Heart left ventricle (tissue), 16 donors: ENCODE measurements around the gene RPIA. TPM values are rescaled to one million over a fixed set of nuclear protein-coding genes. Genes with fewer than 3 reads are reported as not detected.

ENCODE experiments used
- ATAC-seq, 4 donors: fragments of 200-7000 bp; cut with Tn5 transposase; one replicate each; pipeline ENCODE4 v1.9.1; 2020 to 2022; ENCODE audit warnings: moderate library complexity in 4 of 4, mild to moderate bottlenecking in 3 of 4, moderate number of reproducible peaks in 1 of 4
- DNase-seq, 5 donors: peaks; one replicate each; pipeline ENCODE4 v3.0.0-alpha.2; 2020
- H3K27ac ChIP-seq, 12 donors: fragments of 200-600 bp; sonication (generic) in 4 of 12; one replicate each; pipeline versions ENCODE4 v1.5.0 to v1.8.0; 2016 to 2022; ENCODE audit warnings: mild to moderate bottlenecking in 2 of 12
- H3K27me3 ChIP-seq, 9 donors: fragments of 200-600 bp; sonication (generic) in 2 of 9; one replicate each; pipeline versions ENCODE4 v1.5.1 to v1.8.0; 2016 to 2022; ENCODE audit warnings: mild to moderate bottlenecking in 3 of 9
- H3K36me3 ChIP-seq, 9 donors: fragments of 200-600 bp; sonication (generic) in 2 of 9; one replicate each; pipeline versions ENCODE4 v1.5.0 to v1.8.0; 2018 to 2022; ENCODE audit warnings: mild to moderate bottlenecking in 2 of 9
- H3K4me1 ChIP-seq, 12 donors: fragments of 200-600 bp; sonication (generic) in 4 of 12; one replicate each; pipeline versions ENCODE4 v1.5.0 to v1.8.0; 2016 to 2022; ENCODE audit warnings: mild to moderate bottlenecking in 3 of 12
- H3K4me3 ChIP-seq, 12 donors: fragments of 200-600 bp; sonication (generic) in 4 of 12; one replicate each; pipeline versions ENCODE4 v1.5.0 to v1.8.0; 2017 to 2022; ENCODE audit warnings: mild to moderate bottlenecking in 9 of 12, moderate library complexity in 4 of 12
- H3K9me3 ChIP-seq, 12 donors: fragments of 200-600 bp; sonication (generic) in 4 of 12; one replicate each; pipeline versions ENCODE4 v1.5.0 to v1.8.0; 2016 to 2022; ENCODE audit warnings: mild to moderate bottlenecking in 1 of 12
- CTCF ChIP-seq, 12 donors: fragments of 200-600 bp; sonication (generic) in 4 of 12; IDR thresholded peaks; one replicate each; pipeline versions ENCODE4 v1.5.0 to v1.8.0; 2018 to 2022; ENCODE audit warnings: antibody characterized with exemption in 12 of 12, mild to moderate bottlenecking in 5 of 12
- POLR2A ChIP-seq, 2 donors: fragments of 450-650 bp; IDR thresholded peaks; one replicate each; pipeline ENCODE4 v1.6.1; 2017; ENCODE audit warnings: antibody characterized with exemption in 2 of 2, mild to moderate bottlenecking in 2 of 2, moderate library complexity in 2 of 2
- WGBS, 4 donors: extraction: QIAGEN DNeasy Blood & Tissue Kit in 2 of 4; methylation state at CpG; one replicate each; pipeline versions ENCODE4 v1.1.5 to v1.1.7; 2013 to 2018; 5-methylcytosine and 5-hydroxymethylcytosine counted together
- intact Hi-C, 10 donors: fragments of 100-400 bp; cut with DNase I; formaldehyde crosslinking; loops; one replicate each; pipeline versions ENCODE4 v1.11.1 to v1.14.2; 2022
- polyA plus RNA-seq, 2 donors: library from polyadenylated mRNA; stranded (reverse); fragments of 200-250 nt; gene quantifications; one replicate each; pipeline ENCODE4 v1.2.3, GENCODE V29; 2013
- total RNA-seq, 9 donors: library from RNA; depleted of rRNA in 2 of 9; stranded (reverse); fragments of >200 nt in 2 of 9; fragmentation: NEBNext Ultra II Directional in 3 of 9; extraction: Animal tissue kit (Norgen Biotek cat#: 25700) in 3 of 9; gene quantifications; one replicate each; pipeline versions ENCODE4 v1.1.0 to v1.2.4, GENCODE V29; 2016 to 2023
- donor health status: ischemic (EF 13 %, LVEDD 7.1; RV severe dilation, severe dysfunction).
- donor health status: healthy with polysubstance abuse.
- donor health status: DM: no; HTN: yes; CAD: no.
- donor health status: DM: no; HTN: no; CAD: no.
- donor health status: ischemic (EF 25% LVEDD 6.9; RV normal size, moderate dysfunction).
- donor health status: ischemic (EF 25% LVEDD 5.7; RV mildly dilated, moderate dysfunction).
- donor health status: healthy.
- donor health status: DM: yes; HTN: yes; CAD: no.
- donor health status: ischemic (EF 35%, LVEDD 5.7; RV mildly dilated, moderate dysfunction).
- donor health status: nonischemic (EF 11% LVEDD 7.7; RV severe dilation, severe dysfunction).
- donor health status: DM: yes; HTN: yes; CAD: no.
- donor health status: PGD.
- donor health status: ischemic (EF 29% LVEDD 5.4; RV normal size, mild dysfunction).
- donor health status: nonischemic (EF 23%, LVEDD 6.1; RV moderate dilation, normal function).

The RPIA gene
- total and polyA plus RNA-seq, 11 donors: 4.1 to 15.4 (median 12.6) TPM

- Histone ChIP-seq H3K27ac (no peak overlapping the region), H3K9me3 (no peaks in the 10 kb centered on the region), H3K36me3 (no peaks in the 10 kb centered on the region), H3K4me3 (no peak overlapping the region), H3K4me1 (peaks cover 0 to 7% (median 0%) of the 10 kb centered on the region in 12 donors), H3K27me3 (no peaks in the 10 kb centered on the region)
- 53 to 84% (median 72%) methylated on average over 1 of the region's 1 CpG for WGBS, 4 donors
- no peak for DNase-seq
- no peak for ATAC-seq
- TF ChIP-seq CTCF (IDR thresholded peaks at IDR 0.05): no peak
- no peak for TF ChIP-seq POLR2A (IDR thresholded peaks at IDR 0.05)
- intact Hi-C loops: loop anchor here in 3 of 10 donors (2.0 to 10.0 kb wide), 3 partner anchors 46 to 479 kb away; partner anchors contain the start of gene EIF2AK3 (in 1 of the 3)
These were observed 18.1 kb upstream of the RPIA start for GRCh38 chr2:88673363-88673762.

- peaks cover 0 to 17% (median 7%) of the 10 kb centered on the region in 12 donors for H3K9me3 ChIP-seq
- no peak for DNase-seq
- no peak for ATAC-seq
- H3K4me1 ChIP-seq: peaks cover 0 to 13% (median 0%) of the 10 kb centered on the region in 12 donors
- no peaks in the 10 kb centered on the region for H3K27me3 ChIP-seq
- intact Hi-C loops: no loop called here
- 84 to 91% (median 88%) methylated on average over 7 of the region's 7 CpGs for WGBS, 4 donors
- H3K27ac ChIP-seq: no peak overlapping the region
- no peak for TF ChIP-seq CTCF (IDR thresholded peaks at IDR 0.05)
- TF ChIP-seq POLR2A (IDR thresholded peaks at IDR 0.05): no peak
- H3K36me3 ChIP-seq: no peaks in the 10 kb centered on the region
- H3K4me3 ChIP-seq: no peak overlapping the region
These were observed 11.1 kb upstream of the RPIA start for GRCh38 chr2:88680266-88680902.

- intact Hi-C loops: no loop called here
- Histone ChIP-seq H3K27me3 (no peaks in the 10 kb centered on the region), H3K4me3 (no peak overlapping the region), H3K4me1 (peaks cover 0 to 13% (median 0%) of the 10 kb centered on the region in 12 donors), H3K9me3 (peaks cover 0 to 17% (median 7%) of the 10 kb centered on the region in 12 donors), H3K36me3 (no peaks in the 10 kb centered on the region), H3K27ac (no peak overlapping the region)
- ATAC-seq (no peak), DNase-seq (no peak)
- 91 to 98% (median 93%) methylated on average over 2 of the region's 2 CpGs for WGBS, 4 donors
- TF ChIP-seq CTCF (IDR thresholded peaks at IDR 0.05): no peak
- no peak for TF ChIP-seq POLR2A (IDR thresholded peaks at IDR 0.05)
These were observed 10.6 kb upstream of the RPIA start for GRCh38 chr2:88680916-88681315.

GRCh38 chr2:88683160-88684021, 8.1 kb upstream of the RPIA start:
- H3K4me1 ChIP-seq: peaks cover 0 to 13% (median 0%) of the 10 kb centered on the region in 12 donors
- H3K9me3 ChIP-seq: peaks cover 0 to 17% (median 7%) of the 10 kb centered on the region in 12 donors
- DNase-seq (no peak), ATAC-seq (no peak)
- TF ChIP-seq CTCF (IDR thresholded peaks at IDR 0.05) (no peak), POLR2A (IDR thresholded peaks at IDR 0.05) (no peak)
- H3K4me3 ChIP-seq: no peak overlapping the region
- intact Hi-C loops: no loop called here
- H3K27me3 ChIP-seq: no peaks in the 10 kb centered on the region
- H3K27ac ChIP-seq: no peak overlapping the region
- WGBS, 4 donors: 44 to 46% (median 45%) methylated on average over 2 of the region's 2 CpGs
- no peaks in the 10 kb centered on the region for H3K36me3 ChIP-seq
